ENCODE measurements around the gene TRIM13.
"Not testable (repeated sequence)": the region's sequence is repeated elsewhere in the genome, so short reads cannot be mapped to it uniquely, and the experiment has no call there.

The TRIM13 gene

GRCh38 chr13:49997955-49998354 is 1.1 kb downstream of the TRIM13 start:
- no peak for DNase-seq

GRCh38 chr13:49998714-49999624 is 2.1 kb downstream of the TRIM13 start:
- no peak for DNase-seq

DNA sequence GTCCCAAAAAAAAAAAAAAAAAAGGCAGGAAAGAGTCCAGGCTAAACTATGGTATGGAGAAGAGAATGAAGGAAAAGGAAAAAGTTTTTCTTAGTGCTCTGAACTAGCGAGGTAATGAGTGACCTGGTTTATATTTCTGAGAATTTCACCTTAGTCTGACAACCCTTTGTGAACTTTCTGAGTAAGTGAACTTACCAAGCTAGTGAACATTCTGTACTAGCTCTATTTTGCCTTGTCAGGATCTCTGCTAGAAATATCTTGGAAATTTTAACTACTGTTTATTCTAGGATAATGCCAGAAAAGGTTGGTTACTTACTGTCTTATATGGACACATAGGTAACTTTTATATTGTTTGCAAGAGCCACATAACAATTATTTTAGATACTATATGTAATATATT is 4.4 kb downstream of the TRIM13 start:
- no peak for DNase-seq

GRCh38 chr13:50006426-50007135 is 9.7 kb downstream of the TRIM13 start:
- no peak for DNase-seq

DNA sequence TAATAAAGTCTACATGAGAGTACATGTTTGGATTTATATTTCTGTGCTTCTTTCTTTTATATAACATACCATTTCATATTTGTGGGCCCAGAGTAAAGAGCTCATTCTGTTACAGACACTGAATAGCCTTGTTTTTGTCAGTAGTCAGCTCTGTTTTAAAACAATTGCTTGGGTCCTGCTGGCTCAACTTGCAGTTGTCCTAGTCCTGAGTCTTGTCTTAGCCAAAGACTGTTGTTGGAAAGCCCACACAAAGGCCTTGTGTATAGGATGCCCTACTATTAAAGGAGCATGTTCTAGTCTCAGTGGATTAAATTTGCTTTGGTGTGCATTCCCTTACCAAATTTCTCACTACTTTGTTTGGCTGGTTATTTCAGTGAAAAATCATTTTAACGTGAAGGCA is 14.6 kb downstream of the TRIM13 start:
- DNase-seq: no peak

- DNase-seq: no peak
Observed at GRCh38 chr13:50012396-50013169, 15.7 kb downstream of the TRIM13 start.

- no peak for DNase-seq
Observed at GRCh38 chr13:50014386-50014785, 17.5 kb downstream of the TRIM13 start.

DNA sequence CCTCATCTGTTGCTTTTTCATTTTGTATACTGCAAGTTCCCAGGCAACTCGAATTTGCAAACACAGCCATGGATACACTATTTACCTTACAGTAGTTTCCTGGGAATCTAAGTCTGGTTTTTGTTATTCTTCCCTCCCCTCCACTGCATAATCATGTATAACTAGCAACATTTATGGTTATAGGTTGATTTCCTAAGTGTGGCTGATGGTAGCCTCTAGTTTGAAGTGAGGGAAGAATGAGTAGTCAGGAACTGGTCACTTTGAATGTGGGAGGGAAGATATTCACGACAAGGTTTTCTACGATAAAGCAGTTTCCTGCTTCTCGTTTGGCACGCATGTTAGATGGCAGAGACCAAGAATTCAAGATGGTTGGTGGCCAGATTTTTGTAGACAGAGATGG is 18.4 kb downstream of the TRIM13 start, which contains the start of gene KCNRG:
TSS of gene KCNRG (plus strand) at position 187 of the 400 bp plus-strand sequence. CDS start at position 237, 50 bp downstream.
- DNase-seq: no peak

GRCh38 chr13:50015750-50016149 is 18.9 kb downstream of the TRIM13 start:
- DNase-seq: no peak

DNA sequence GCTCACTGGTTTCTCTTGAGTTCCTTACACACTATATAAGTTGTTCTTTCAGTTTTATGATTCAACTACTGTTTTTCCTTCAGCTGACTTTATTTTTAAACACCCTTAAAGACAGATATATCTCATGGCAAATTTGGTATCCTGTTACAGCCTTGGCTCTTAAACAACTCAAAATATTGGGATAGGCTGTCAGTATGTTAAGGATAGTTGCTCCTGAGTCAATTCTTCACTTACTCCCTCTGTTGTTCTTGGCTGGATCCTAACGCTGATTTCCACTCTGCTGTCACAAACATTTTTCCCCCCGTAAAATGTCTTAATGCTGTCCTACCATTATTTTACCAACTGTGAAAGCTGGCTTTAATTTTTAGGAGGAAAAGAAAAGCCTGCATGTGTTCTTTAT is 19.6 kb downstream of the TRIM13 start:
- no peak for DNase-seq

GRCh38 chr13:50017819-50018218 is 21.0 kb downstream of the TRIM13 start:
- DNase-seq: no peak

DNA sequence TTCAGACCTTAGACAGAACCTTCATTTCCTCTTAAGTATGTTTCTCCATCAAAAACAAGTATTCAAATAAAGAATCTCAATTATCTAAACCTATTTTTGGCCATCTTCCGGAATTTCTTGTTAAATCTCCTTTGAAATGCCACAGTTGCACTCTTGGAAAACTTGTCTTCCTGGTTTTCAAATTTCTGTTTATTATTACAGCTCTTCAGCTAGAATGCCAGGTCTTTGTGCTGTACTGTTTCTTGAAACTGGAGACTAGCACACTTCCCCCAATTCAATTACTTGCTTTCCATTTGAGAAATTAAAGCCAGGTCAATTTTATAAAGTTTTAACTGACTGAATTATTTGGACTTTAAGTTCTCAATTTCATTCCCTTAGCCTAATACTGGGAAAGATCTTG is 28.6 kb downstream of the TRIM13 start:
- no peak for DNase-seq

DNA sequence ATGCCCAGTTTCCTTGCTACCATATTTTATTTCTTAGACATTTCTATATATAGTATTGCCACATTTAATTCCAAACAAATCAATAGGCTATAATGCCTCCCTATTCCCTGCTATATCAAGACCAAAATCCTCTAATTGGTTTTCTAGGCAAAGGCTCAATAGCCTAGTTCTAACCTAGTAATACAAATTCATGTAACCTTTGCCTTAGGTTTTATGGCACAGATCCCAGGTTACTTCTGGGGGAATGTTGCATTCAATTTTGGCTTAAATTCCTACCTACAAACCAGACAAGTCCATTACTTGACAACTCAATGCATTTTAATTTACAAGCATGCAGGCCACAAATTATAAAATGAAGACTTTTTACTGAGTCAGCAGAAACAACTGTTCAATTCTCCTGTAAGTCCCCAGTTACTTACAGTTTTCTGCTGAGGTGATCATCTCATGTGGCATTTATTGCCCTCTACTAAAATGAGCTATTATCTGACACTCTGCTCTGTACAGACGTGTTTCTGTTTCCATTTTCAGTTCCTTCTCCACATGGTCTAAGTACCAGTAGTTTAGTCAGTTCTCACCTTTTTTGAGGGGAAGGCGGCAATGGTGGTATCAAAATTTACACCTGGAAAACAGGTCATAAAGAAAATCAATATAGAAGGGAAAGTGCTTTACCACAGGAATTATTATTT is 30.1 kb downstream of the TRIM13 start:
- DNase-seq: no peak

DNA sequence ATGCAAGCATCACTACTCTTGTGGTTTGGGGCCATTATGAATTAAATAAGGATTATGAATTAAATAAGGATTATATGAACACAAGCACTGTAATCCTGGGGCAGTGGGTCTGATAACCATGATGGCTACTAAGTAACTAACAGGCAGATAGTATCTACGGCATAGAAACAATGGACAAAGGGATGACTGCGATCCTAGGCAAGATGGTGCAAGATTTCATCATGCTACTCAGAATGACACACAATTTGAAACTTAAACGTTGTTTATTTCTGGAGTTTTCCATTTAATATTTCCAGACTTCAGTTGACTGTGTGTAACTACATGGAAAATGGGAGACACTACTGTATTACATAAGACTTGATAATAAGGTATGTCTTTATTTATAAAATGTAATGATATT is 33.5 kb downstream of the TRIM13 start:
- no peak for DNase-seq

DNA sequence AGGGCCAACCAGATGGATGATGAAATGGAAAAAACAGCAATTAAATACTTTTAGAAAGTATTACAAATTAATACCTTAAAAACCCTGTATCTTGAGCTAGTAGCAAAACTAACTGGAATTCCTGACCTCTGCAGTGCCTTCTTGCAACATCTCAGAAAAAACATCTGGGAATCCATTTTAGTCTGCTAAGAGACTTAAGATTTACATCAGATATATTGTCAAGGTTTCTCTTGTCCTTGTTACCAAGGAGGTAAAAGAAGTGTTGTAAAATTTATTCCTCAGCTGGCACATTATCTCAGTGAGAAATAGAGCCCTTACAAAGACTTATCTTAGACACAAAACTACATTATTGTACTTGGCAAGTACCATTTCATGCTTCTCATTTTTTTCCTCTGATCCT is 36.9 kb downstream of the TRIM13 start:
- DNase-seq: no peak

DNA sequence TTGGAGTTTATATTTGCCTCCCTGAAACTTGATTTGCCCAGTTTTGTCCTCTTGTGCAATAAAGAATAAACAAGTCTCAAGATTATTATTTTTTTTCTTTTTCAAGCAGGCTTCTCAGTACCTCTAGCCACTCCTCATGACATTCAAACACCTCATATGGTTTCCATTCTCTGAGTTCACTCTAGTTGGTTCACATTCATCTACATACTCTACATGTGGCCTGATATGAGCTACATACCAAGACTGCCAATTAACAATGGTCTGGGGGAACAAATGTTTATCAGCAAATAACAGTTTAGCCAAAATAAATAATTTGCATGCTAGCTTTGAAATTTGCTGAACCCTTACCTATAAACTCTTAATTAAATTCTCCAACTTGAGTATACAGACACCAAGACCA is 40.9 kb downstream of the TRIM13 start:
- DNase-seq: no peak

- DNase-seq: no peak
Observed at GRCh38 chr13:50038266-50038665, 41.4 kb downstream of the TRIM13 start.

DNA sequence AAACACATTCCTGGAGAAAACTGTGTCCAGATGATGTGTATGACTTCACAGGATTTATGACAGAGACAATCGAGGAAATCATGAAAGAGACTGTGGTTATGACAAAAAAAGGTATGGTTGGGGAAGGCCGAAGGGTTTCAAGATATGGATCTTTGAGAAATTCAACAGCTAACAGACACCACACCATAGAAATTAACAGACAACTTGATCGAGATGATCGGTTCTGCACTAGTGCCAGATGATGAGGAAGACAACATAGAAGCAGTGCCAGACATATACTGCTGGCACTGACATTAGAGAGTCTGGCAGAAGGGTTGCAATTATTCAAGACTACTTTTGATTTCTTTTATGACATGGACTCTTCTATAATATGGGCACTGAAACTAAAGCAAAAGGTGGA is 55.6 kb downstream of the TRIM13 start:
- DNase-seq: no peak

GRCh38 chr13:50053844-50054243 is 57.0 kb downstream of the TRIM13 start:
- no peak for DNase-seq

DNA sequence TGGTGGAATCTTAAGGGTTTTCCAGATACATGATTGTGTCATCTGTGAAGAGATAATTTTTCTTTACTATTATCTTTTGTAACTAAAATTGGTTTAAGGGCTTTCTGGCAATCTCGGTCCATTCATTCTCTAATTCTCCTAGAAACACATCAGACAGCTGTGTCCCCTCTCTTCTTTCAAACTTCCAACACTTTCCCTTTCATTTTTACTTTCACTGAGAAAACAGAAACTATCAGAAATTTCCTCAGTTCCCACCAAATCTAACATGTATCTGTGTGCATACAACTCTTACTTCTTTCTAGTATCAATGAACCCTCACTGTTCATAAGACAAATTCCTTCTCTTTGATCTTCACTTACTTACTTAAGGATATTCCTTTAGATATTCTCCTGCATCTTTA is 58.6 kb downstream of the TRIM13 start:
- no peak for DNase-seq

- DNase-seq: no peak
Observed at GRCh38 chr13:50060718-50061117, 63.9 kb downstream of the TRIM13 start.

DNA sequence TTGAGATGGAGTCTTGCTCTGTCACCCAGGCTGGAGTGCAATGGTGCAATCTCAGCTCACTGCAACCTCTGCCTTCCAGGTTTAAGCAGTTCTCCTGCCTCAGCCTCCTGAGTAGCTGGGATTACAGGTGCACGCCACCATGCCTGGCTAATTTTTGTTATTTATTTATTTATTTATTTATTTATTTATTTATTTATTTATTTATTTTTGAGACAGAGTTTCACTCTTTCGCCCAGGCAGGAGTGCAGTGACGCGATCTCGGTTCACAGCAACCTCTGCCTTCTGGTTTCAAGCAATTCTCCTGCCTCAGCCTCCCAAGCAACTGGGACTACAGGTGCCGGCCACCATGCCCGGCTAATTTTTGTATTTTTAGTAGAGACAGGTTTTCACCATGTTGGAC is 65.5 kb downstream of the TRIM13 start:
- not testable (repeated sequence) for DNase-seq

DNA sequence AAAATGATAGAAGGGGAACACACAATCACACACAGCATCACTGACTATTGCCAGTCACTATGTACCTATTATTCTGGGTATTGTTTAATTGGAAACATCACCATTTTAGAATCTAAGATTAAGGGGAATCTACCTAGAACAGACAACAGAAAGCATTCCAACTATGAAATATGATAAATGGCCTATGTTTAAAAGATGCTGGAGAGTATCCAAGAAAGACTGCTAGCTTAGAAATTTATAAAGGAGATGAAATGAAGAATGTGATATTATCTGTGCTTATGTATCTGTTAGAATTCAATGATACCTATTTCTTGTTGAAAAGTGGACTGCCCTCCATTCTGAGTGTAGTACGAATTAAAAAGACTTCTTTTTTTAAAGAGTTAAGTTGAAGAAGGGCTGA is 68.9 kb downstream of the TRIM13 start:
- no peak for DNase-seq

All from activated CD8-positive, alpha-beta memory T cell treated with anti-CD3 and anti-CD28 coated beads, Interleukin-2, amount 50 U/mL, for 4 hours (primary cell).